Measurements from ENCODE around the gene CLNS1A.

- no peak for TF ChIP-seq CTCF (IDR thresholded peaks at IDR 0.05; ENCODE audit: low read length)
- TF ChIP-seq EZH2 (optimal IDR thresholded peaks at IDR 0.05; ENCODE audit: low read depth, low read length) = no peak
- no peak for TF ChIP-seq EZH2phosphoT487 (IDR thresholded peaks at IDR 0.05; ENCODE audit: low read length)
These were observed 25.7 kb downstream of the CLNS1A start for GRCh38 chr11:77611921-77612320.
